WTC11 (cell line): ENCODE data around the gene ZBP1. TPM values are rescaled to one million over a fixed set of nuclear protein-coding genes. Genes with fewer than 3 reads are reported as not detected.

Experiments
- ATAC-seq: fragments of 200-7000 bp; cut with Tn5 transposase; 2 replicates; pipeline ENCODE4 v1.10.0; 2021; ENCODE audit warnings: mild to moderate bottlenecking, moderate library complexity
- CTCF ChIA-PET: fragments of 300-600 bp; sonication (Branson Sonifier 250); formaldehyde crosslinking; loops from one replicate; lab custom pipeline; 2021; ENCODE audit warnings: antibody characterized with exemption; lab: Charles Lee
- POLR2A ChIA-PET: fragments of 350-600 bp; sonication (Branson Sonifier 250); formaldehyde crosslinking; loops from one replicate; lab custom pipeline; 2021; ENCODE audit warnings: antibody characterized with exemption; lab: Charles Lee
- DNase-seq: peaks from one replicate; pipeline ENCODE4 v3.0.0; 2021; ENCODE audit warnings: low spot score
- H3K27ac Mint-ChIP-seq: 2 replicates; pipeline ENCODE4 v1.8.0; 2021; ENCODE audit warnings: mixed read lengths
- H3K27me3 Mint-ChIP-seq: 2 replicates; pipeline ENCODE4 v1.8.0; 2021; ENCODE audit warnings: low read depth, mild to moderate bottlenecking, moderate library complexity, mixed read lengths
- H3K36me3 Mint-ChIP-seq: 2 replicates; pipeline ENCODE4 v1.8.0; 2021; ENCODE audit warnings: mixed read lengths
- H3K4me1 Mint-ChIP-seq: 2 replicates; pipeline ENCODE4 v1.8.0; 2022; ENCODE audit warnings: mixed read lengths
- H3K4me3 Mint-ChIP-seq: 2 replicates; pipeline ENCODE4 v1.8.0; 2021; ENCODE audit warnings: mild to moderate bottlenecking, moderate library complexity, mixed read lengths
- H3K9me3 Mint-ChIP-seq: 2 replicates; pipeline ENCODE4 v1.8.0; 2021; ENCODE audit warnings: mixed read lengths
- AFF4 ChIP-seq: sonication (generic); formaldehyde crosslinking; IDR thresholded peaks from 2 replicates; pipeline ENCODE4 v1.8.1; 2023; ENCODE audit warnings: mild to moderate bottlenecking, missing genetic modification reagents, borderline replicate concordance
- CTCF ChIP-seq: fragments of 200-600 bp; IDR thresholded peaks from 2 replicates; pipeline ENCODE4 v1.8.0; 2022; ENCODE audit warnings: antibody characterized with exemption
- ELF4 ChIP-seq: sonication (generic); formaldehyde crosslinking; IDR thresholded peaks from 2 replicates; pipeline ENCODE4 v1.8.1; 2022; ENCODE audit warnings: low read depth, mild to moderate bottlenecking, moderate library complexity, missing genetic modification reagents
- ERG ChIP-seq: fragments of 250-450 bp; sonication (Bioruptor Pico); IDR thresholded peaks from 2 replicates; pipeline ENCODE4 v1.8.0; 2021; ENCODE audit warnings: mild to moderate bottlenecking
- ESRRA ChIP-seq: sonication (generic); formaldehyde crosslinking; IDR thresholded peaks from 2 replicates; pipeline ENCODE4 v1.8.1; 2022; ENCODE audit warnings: mild to moderate bottlenecking, missing genetic modification reagents, borderline replicate concordance
- FOXK1 ChIP-seq: sonication (generic); formaldehyde crosslinking; IDR thresholded peaks from 2 replicates; pipeline ENCODE4 v1.8.0; 2022; ENCODE audit warnings: mild to moderate bottlenecking, moderate library complexity, missing genetic modification reagents
- FOXP1 ChIP-seq: sonication (generic); formaldehyde crosslinking; IDR thresholded peaks from 2 replicates; pipeline ENCODE4 v1.8.0; 2022; ENCODE audit warnings: missing genetic modification reagents, mild to moderate bottlenecking, moderate library complexity, borderline replicate concordance
- GRHL2 ChIP-seq: fragments of 250-450 bp; sonication (Bioruptor Pico); IDR thresholded peaks from 2 replicates; pipeline ENCODE4 v1.8.0; 2022; ENCODE audit warnings: mild to moderate bottlenecking, moderate library complexity; ENCODE audit not compliant: insufficient replicate concordance, severe bottlenecking
- JUN ChIP-seq: sonication (generic); formaldehyde crosslinking; IDR thresholded peaks from 2 replicates; pipeline ENCODE4 v1.8.0; 2023; ENCODE audit warnings: mild to moderate bottlenecking, missing genetic modification reagents
- NFYB ChIP-seq: sonication (generic); formaldehyde crosslinking; conservative IDR thresholded peaks from 2 replicates; pipeline ENCODE4 v1.8.0; 2022; ENCODE audit warnings: low read depth, missing genetic modification reagents
- NR1H2 ChIP-seq: sonication (generic); formaldehyde crosslinking; IDR thresholded peaks from 2 replicates; pipeline ENCODE4 v1.9.0; 2021; ENCODE audit warnings: mild to moderate bottlenecking, moderate library complexity, missing genetic modification reagents
- PRDM15 ChIP-seq: sonication (generic); formaldehyde crosslinking; IDR thresholded peaks from 2 replicates; pipeline ENCODE4 v1.8.0; 2022; ENCODE audit warnings: missing genetic modification reagents
- PRRX2 ChIP-seq: fragments of 250-450 bp; sonication (Bioruptor Pico); IDR thresholded peaks from 2 replicates; pipeline ENCODE4 v1.8.0; 2021; ENCODE audit warnings: mild to moderate bottlenecking
- RELA ChIP-seq: sonication (generic); formaldehyde crosslinking; IDR thresholded peaks from 2 replicates; pipeline ENCODE4 v1.8.1; 2022; ENCODE audit warnings: missing genetic modification reagents, mild to moderate bottlenecking, borderline replicate concordance
- TEAD4 ChIP-seq: sonication (generic); formaldehyde crosslinking; IDR thresholded peaks from 2 replicates; pipeline ENCODE4 v1.8.0; 2022; ENCODE audit warnings: mild to moderate bottlenecking, missing genetic modification reagents
- TP53 ChIP-seq: sonication (generic); formaldehyde crosslinking; IDR thresholded peaks from 2 replicates; pipeline ENCODE4 v1.8.1; 2023; ENCODE audit warnings: mild to moderate bottlenecking, missing genetic modification reagents
- USF2 ChIP-seq: sonication (generic); formaldehyde crosslinking; IDR thresholded peaks from 2 replicates; pipeline ENCODE4 v1.8.1; 2023; ENCODE audit warnings: mild to moderate bottlenecking, missing genetic modification reagents, moderate library complexity
- ZBTB43 ChIP-seq: sonication (generic); formaldehyde crosslinking; IDR thresholded peaks from 2 replicates; pipeline ENCODE4 v1.8.1; 2023; ENCODE audit warnings: mild to moderate bottlenecking, missing genetic modification reagents
- ZNF263 ChIP-seq: sonication (generic); formaldehyde crosslinking; IDR thresholded peaks from 2 replicates; pipeline ENCODE4 v1.8.1; 2022; ENCODE audit warnings: low read depth, mild to moderate bottlenecking, moderate library complexity, missing genetic modification reagents
- ZNF423 ChIP-seq: fragments of 250-450 bp; sonication (Bioruptor Pico); IDR thresholded peaks from 2 replicates; pipeline ENCODE4 v2.1.2; 2022; ENCODE audit warnings: mild to moderate bottlenecking, moderate library complexity
- ZNF512 ChIP-seq: sonication (generic); formaldehyde crosslinking; IDR thresholded peaks from 2 replicates; pipeline ENCODE4 v1.8.1; 2022; ENCODE audit warnings: missing genetic modification reagents, borderline replicate concordance
- ZNF671 ChIP-seq: fragments of 250-450 bp; sonication (Bioruptor Pico); IDR thresholded peaks from 2 replicates; pipeline ENCODE4 v1.8.0; 2021; ENCODE audit warnings: mild to moderate bottlenecking
- total RNA-seq: library from RNA; stranded (reverse); gene quantifications from 3 replicates; pipeline ENCODE4 v1.2.3, GENCODE V29; 2021

Gene ZBP1
- total RNA-seq, 1 experiment from 2014 or later: not detected

GRCh38 chr20:57620999-57621398, 773 bp upstream of the ZBP1 start (continued):
- no peak for TF ChIP-seq ZNF263
- TF ChIP-seq ERG: no peak
- TF ChIP-seq CTCF: no peak
- no peak for TF ChIP-seq USF2
- no peak for TF ChIP-seq PRDM15
- TF ChIP-seq ELF4 (CRISPR knock-in tag): no peak
- no peak for TF ChIP-seq TEAD4 (CRISPR knock-in tag)
- TF ChIP-seq JUN (CRISPR knock-in tag): no peak
- no peak for TF ChIP-seq NR1H2 (CRISPR knock-in tag)

- no peaks in the 10 kb centered on the region; the same call in 1 of the 2 replicates for H3K27me3 Mint-ChIP-seq
- ATAC-seq (no peak), DNase-seq (no peak)
- H3K4me3 Mint-ChIP-seq: no peak overlapping the region
- POLR2A ChIA-PET: no interaction called here
- no peak overlapping the region for H3K27ac Mint-ChIP-seq
- peaks cover 9% of the 10 kb centered on the region for H3K9me3 Mint-ChIP-seq
- H3K4me1 Mint-ChIP-seq: no peaks in the 10 kb centered on the region
- CTCF ChIA-PET: interaction anchor here (0.7 to 3.7 kb wide), 6 partner anchors 8 to 500 kb away, joined by 3 to 37 read pairs (median 4); no protein-coding TSS in a partner anchor
- no peaks in the 10 kb centered on the region for H3K36me3 Mint-ChIP-seq
- TF ChIP-seq RELA (CRISPR knock-in tag) (no peak), FOXP1 (no peak), ESRRA (no peak), PRRX2 (CRISPR knock-in tag) (no peak), ELF4 (CRISPR knock-in tag) (no peak), TP53 (no peak), ZBTB43 (CRISPR knock-in tag) (no peak), ZNF512 (no peak), AFF4 (CRISPR knock-in tag) (no peak), ZNF671 (CRISPR knock-in tag) (no peak), ZNF423 (CRISPR knock-in tag) (no peak), NFYB (no peak), GRHL2 (CRISPR knock-in tag) (no peak), FOXK1 (CRISPR knock-in tag) (no peak)
Measured at GRCh38 chr20:57619051-57619831, 985 bp downstream of the ZBP1 start.
